GM12878 (cell line): ENCODE data around the gene HS3ST5. TPM values are rescaled to one million over a fixed set of nuclear protein-coding genes. Genes with fewer than 3 reads are reported as not detected.

Experiments
- ATAC-seq: fragments of 200-7000 bp; cut with Tn5 transposase; 3 replicates; pipeline ENCODE4 v1.9.1; 2020; ENCODE audit warnings: mild to moderate bottlenecking, moderate library complexity
- BruUV-seq: library from RNA; stranded (reverse); fragments of 400-500 nt; replicated peaks from 2 replicates; lab custom pipeline; 2021; lab: Mats Ljungman, UMichigan
- CTCF ChIA-PET: fragments of 300-600 bp; sonication (Branson Sonifier 250); formaldehyde crosslinking; extraction: SDS; loops from one replicate; lab custom pipeline; 2021; ENCODE audit warnings: inconsistent platforms; lab: Yijun Ruan, JAX
- POLR2A ChIA-PET: fragments of 350-600 bp; formaldehyde crosslinking; extraction: SDS; loops from one replicate; lab custom pipeline; 2021; ENCODE audit warnings: inconsistent platforms; lab: Charles Lee
- RAD21 ChIA-PET: fragments of 300-600 bp; sonication (Branson Sonifier 250); formaldehyde crosslinking; loops from one replicate; lab custom pipeline; 2023; ENCODE audit warnings: antibody characterized with exemption; ENCODE audit not compliant: unreplicated experiment; lab: Charles Lee
- SMC1A ChIA-PET: fragments of 300-600 bp; sonication (Branson Sonifier 250); formaldehyde crosslinking; loops from one replicate; lab custom pipeline; 2023; ENCODE audit not compliant: unreplicated experiment, uncharacterized antibody; lab: Charles Lee
- DNase-seq: peaks from one replicate; pipeline ENCODE4 v3.0.0-alpha.2; 2011; ENCODE audit warnings: low read depth, low spot score
- FAIRE-seq: peaks from 3 replicates; lab custom pipeline; 2011; peaks lifted over from hg19 to GRCh38; lab: Jason Lieb, UNC
- H2AFZ ChIP-seq: 2 replicates; pipeline ENCODE4 v1.6.0; 2011; ENCODE audit warnings: low read depth, low read length, control low read depth; ENCODE audit not compliant: control insufficient read depth
- H3K27ac ChIP-seq: 2 replicates; pipeline ENCODE4 v1.5.1; 2011; ENCODE audit warnings: control low read depth; ENCODE audit not compliant: control insufficient read depth, insufficient read depth
- H3K27me3 ChIP-seq, 2 experiments: replicated peaks in 1 of 2; 2 replicates each; pipeline versions ENCODE4 v1.6.0 to v1.6.1; 2011; ENCODE audit warnings: low read length in 1 of 2; ENCODE audit not compliant: control insufficient read depth in 2 of 2, insufficient read depth in 2 of 2
- H3K36me3 ChIP-seq, 2 experiments: 2 replicates each; pipeline ENCODE4 v1.5.1; 2011; ENCODE audit warnings: low read length in 1 of 2; ENCODE audit not compliant: control insufficient read depth in 2 of 2, insufficient read depth in 2 of 2
- H3K4me1 ChIP-seq: 2 replicates; pipeline ENCODE4 v1.6.1; 2011; ENCODE audit warnings: mild to moderate bottlenecking, low read length, moderate library complexity, mixed read lengths; ENCODE audit not compliant: control insufficient read depth, insufficient read depth
- H3K4me2 ChIP-seq: 2 replicates; pipeline ENCODE4 v1.6.0; 2011; ENCODE audit warnings: control low read depth; ENCODE audit not compliant: control insufficient read depth, insufficient read depth
- H3K4me3 ChIP-seq: fragments of 200-600 bp; sonication (generic); 2 replicates; pipeline ENCODE4 v1.5.1; 2016
- H3K79me2 ChIP-seq: 2 replicates; pipeline ENCODE4 v1.6.0; 2011; ENCODE audit warnings: low read length; ENCODE audit not compliant: control insufficient read depth, insufficient read depth
- H3K9ac ChIP-seq: 2 replicates; pipeline ENCODE4 v1.8.0; 2011; ENCODE audit warnings: low read length, control low read depth, mixed read lengths; ENCODE audit not compliant: control insufficient read depth, insufficient read depth
- H3K9me3 ChIP-seq: replicated peaks from 3 replicates; pipeline ENCODE4 v1.5.1; 2011; ENCODE audit warnings: mild to moderate bottlenecking, low read length; ENCODE audit not compliant: control insufficient read depth, insufficient read depth
- H4K20me1 ChIP-seq: 2 replicates; pipeline ENCODE4 v1.6.0; 2011; ENCODE audit not compliant: control insufficient read depth, insufficient read depth
- BCL3 ChIP-seq: IDR thresholded peaks from 2 replicates; pipeline ENCODE4 v1.6.1; 2011; ENCODE audit warnings: borderline replicate concordance, low read depth, mild to moderate bottlenecking, moderate library complexity, low read length; ENCODE audit not compliant: insufficient read depth, poor library complexity, severe bottlenecking
- CHD2 ChIP-seq: IDR thresholded peaks from 2 replicates; pipeline ENCODE4 v1.6.1; 2011; ENCODE audit warnings: low read depth, low read length, improper control_type of control experiment, borderline replicate concordance
- HDAC6 ChIP-seq: fragments of 200-600 bp; sonication (generic); IDR thresholded peaks from one replicate; pipeline ENCODE4 v1.8.0; 2017; ENCODE audit warnings: antibody characterized with exemption; ENCODE audit not compliant: unreplicated experiment
- HDGF ChIP-seq: fragments of 450-650 bp; IDR thresholded peaks from 2 replicates; pipeline ENCODE4 v1.6.1; 2016; ENCODE audit warnings: antibody characterized with exemption
- WGBS: methylation state at CpG from one replicate; pipeline ENCODE4 v1.1.6; 2016; ENCODE audit warnings: low lambda C conversion rate; ENCODE audit not compliant: insufficient replicate concordance, insufficient coverage; ENCODE audit errors: missing lambda C conversion rate; 5-methylcytosine and 5-hydroxymethylcytosine counted together
- in situ Hi-C: fragments of 300-500 bp; cut with MboI; formaldehyde crosslinking; loops from 9 replicates; pipeline ENCODE4 v1.14.3; 2018; ENCODE audit warnings: mixed read lengths
- intact Hi-C: fragments of 100-400 bp; cut with micrococcal nuclease; formaldehyde crosslinking; loops from one replicate; pipeline ENCODE4 v1.14.2; 2022; ENCODE audit not compliant: unreplicated experiment
- polyA plus RNA-seq, 11 experiments: library from polyadenylated mRNA; depleted of rRNA in 4 of 11; unstranded in 6 of 11; stranded (reverse) in 5 of 11; fragments of >200 nt; fragmentation: Nextera tagmentation in 4 of 11; fragmentation: Illumina TruSeq in 1 of 11; extraction: Ambion mirVana in 4 of 11; extraction: Trizol in 1 of 11; gene quantifications; 1 replicate in 1 of 11; 2 replicates in 10 of 11; pipeline versions ENCODE4 v1.2.1 to v1.2.3, GENCODE V29; 2011 to 2016; ENCODE audit warnings: inconsistent platforms in 2 of 11, missing spikeins in 2 of 11, low read depth in 1 of 11
- total RNA-seq, 4 experiments: library from RNA; depleted of rRNA in 3 of 4; stranded (reverse); fragments of >200 nt in 3 of 4; fragmentation: Illumina TruSeq in 1 of 4; extraction: Trizol in 1 of 4; gene quantifications; 2 replicates each; pipeline versions ENCODE4 v1.2.1 to v1.2.3, GENCODE V29; 2013 to 2021
- TF ChIP-seq, protein P1 (sequence below): IDR thresholded peaks from 2 replicates; pipeline ENCODE4 v1.6.1; 2012; ENCODE audit warnings: mild to moderate bottlenecking, low read depth, low read length
- TF ChIP-seq, protein P2 (sequence below): fragments of 450-650 bp; formaldehyde crosslinking; IDR thresholded peaks from 2 replicates; pipeline ENCODE4 v1.4.0; 2022; ENCODE audit warnings: mild to moderate bottlenecking, moderate library complexity
- TF ChIP-seq, protein P3 (sequence below): IDR thresholded peaks from 2 replicates; pipeline ENCODE4 v1.6.1; 2012; ENCODE audit warnings: low read depth, low read length, improper control_type of control experiment
- TF ChIP-seq, protein P4 (sequence below): IDR thresholded peaks from 2 replicates; pipeline ENCODE4 v1.6.1; 2011; ENCODE audit warnings: low read depth, low read length, improper control_type of control experiment, borderline replicate concordance

The HS3ST5 gene
- total and polyA plus RNA-seq, 10 of the 15 experiments (the other 5 are each of a cell fraction or from before 2014, with no cell fraction given), result 0.04 TPM; not detected in 9

DNA sequence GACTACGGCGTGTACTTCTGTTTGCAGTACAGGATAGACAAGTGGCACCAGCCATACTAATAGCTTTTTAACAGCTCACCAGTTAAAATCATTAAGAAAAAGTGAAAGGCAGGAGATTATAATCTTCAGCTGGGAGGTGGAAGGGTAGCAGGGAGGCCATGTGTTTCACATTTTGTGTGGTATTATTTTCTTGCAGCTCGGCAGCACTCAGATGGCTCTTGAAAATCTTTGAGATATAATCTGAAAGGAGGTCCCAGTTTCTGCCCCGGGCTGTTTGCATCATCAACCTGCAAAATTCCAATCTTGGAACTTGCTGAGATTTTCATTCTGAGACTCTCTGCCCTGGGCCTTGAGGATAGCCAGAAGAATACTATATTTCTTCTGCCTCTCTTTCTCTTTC lies 284.4 kb downstream of the HS3ST5 start (continued):
- TF ChIP-seq, protein P1, sequence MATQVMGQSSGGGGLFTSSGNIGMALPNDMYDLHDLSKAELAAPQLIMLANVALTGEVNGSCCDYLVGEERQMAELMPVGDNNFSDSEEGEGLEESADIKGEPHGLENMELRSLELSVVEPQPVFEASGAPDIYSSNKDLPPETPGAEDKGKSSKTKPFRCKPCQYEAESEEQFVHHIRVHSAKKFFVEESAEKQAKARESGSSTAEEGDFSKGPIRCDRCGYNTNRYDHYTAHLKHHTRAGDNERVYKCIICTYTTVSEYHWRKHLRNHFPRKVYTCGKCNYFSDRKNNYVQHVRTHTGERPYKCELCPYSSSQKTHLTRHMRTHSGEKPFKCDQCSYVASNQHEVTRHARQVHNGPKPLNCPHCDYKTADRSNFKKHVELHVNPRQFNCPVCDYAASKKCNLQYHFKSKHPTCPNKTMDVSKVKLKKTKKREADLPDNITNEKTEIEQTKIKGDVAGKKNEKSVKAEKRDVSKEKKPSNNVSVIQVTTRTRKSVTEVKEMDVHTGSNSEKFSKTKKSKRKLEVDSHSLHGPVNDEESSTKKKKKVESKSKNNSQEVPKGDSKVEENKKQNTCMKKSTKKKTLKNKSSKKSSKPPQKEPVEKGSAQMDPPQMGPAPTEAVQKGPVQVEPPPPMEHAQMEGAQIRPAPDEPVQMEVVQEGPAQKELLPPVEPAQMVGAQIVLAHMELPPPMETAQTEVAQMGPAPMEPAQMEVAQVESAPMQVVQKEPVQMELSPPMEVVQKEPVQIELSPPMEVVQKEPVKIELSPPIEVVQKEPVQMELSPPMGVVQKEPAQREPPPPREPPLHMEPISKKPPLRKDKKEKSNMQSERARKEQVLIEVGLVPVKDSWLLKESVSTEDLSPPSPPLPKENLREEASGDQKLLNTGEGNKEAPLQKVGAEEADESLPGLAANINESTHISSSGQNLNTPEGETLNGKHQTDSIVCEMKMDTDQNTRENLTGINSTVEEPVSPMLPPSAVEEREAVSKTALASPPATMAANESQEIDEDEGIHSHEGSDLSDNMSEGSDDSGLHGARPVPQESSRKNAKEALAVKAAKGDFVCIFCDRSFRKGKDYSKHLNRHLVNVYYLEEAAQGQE, result no peak
- TF ChIP-seq CHD2, result no peak
- TF ChIP-seq BCL3, result no peak
- TF ChIP-seq HDAC6, result no peak

GRCh38 chr6:114055763-114056162 lies 287.1 kb downstream of the HS3ST5 start:
- H3K79me2 ChIP-seq, result no peaks in the 10 kb centered on the region
- H3K9ac ChIP-seq, result no peak overlapping the region
- ATAC-seq (no peak), FAIRE-seq (no peak), DNase-seq (no peak)
- CTCF ChIA-PET, result no interaction called here
- TF ChIP-seq, protein P2, sequence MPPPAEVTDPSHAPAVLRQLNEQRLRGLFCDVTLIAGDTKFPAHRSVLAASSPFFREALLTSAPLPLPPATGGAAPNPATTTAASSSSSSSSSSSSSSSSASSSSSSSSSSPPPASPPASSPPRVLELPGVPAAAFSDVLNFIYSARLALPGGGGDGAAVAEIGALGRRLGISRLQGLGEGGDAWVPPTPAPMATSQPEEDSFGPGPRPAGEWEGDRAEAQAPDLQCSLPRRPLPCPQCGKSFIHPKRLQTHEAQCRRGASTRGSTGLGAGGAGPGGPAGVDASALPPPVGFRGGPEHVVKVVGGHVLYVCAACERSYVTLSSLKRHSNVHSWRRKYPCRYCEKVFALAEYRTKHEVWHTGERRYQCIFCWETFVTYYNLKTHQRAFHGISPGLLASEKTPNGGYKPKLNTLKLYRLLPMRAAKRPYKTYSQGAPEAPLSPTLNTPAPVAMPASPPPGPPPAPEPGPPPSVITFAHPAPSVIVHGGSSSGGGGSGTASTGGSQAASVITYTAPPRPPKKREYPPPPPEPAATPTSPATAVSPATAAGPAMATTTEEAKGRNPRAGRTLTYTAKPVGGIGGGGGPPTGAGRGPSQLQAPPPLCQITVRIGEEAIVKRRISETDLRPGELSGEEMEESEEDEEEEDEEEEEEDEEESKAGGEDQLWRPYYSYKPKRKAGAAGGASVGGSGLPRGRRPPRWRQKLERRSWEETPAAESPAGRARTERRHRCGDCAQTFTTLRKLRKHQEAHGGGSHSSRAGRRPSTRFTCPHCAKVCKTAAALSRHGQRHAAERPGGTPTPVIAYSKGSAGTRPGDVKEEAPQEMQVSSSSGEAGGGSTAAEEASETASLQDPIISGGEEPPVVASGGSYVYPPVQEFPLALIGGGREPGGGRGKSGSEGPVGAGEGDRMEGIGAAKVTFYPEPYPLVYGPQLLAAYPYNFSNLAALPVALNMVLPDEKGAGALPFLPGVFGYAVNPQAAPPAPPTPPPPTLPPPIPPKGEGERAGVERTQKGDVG (CRISPR knock-in tag), result no peak
- no peak for TF ChIP-seq HDGF
- TF ChIP-seq, protein P3, sequence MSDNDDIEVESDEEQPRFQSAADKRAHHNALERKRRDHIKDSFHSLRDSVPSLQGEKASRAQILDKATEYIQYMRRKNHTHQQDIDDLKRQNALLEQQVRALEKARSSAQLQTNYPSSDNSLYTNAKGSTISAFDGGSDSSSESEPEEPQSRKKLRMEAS, result no peak
- TF ChIP-seq, protein P4, sequence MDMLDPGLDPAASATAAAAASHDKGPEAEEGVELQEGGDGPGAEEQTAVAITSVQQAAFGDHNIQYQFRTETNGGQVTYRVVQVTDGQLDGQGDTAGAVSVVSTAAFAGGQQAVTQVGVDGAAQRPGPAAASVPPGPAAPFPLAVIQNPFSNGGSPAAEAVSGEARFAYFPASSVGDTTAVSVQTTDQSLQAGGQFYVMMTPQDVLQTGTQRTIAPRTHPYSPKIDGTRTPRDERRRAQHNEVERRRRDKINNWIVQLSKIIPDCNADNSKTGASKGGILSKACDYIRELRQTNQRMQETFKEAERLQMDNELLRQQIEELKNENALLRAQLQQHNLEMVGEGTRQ, result no peak
- POLR2A ChIA-PET, result no interaction called here
- H2AFZ ChIP-seq, result no peak overlapping the region
- in situ Hi-C loops, result no loop called here
- RAD21 ChIA-PET, result no interaction called here
- intact Hi-C loops, result no loop called here
- no peaks in the 10 kb centered on the region for H4K20me1 ChIP-seq
- BruUV-seq, result no TSS peak
- H3K27ac ChIP-seq, result no peak overlapping the region
- H3K36me3 ChIP-seq, result no peaks in the 10 kb centered on the region
- SMC1A ChIA-PET, result interaction anchor here (0.7 kb wide), 1 partner anchor 1486 kb away, joined by 3 read pairs; no protein-coding TSS in a partner anchor
- H3K4me2 ChIP-seq, result no peak overlapping the region
- H3K4me3 ChIP-seq, result no peak overlapping the region
- H3K4me1 ChIP-seq, result no peaks in the 10 kb centered on the region
- no peaks in the 10 kb centered on the region for H3K27me3 ChIP-seq
- WGBS, result 0% methylated on average over 2 of the region's 2 CpGs
- H3K9me3 ChIP-seq, result no peaks in the 10 kb centered on the region
